GM12878 (cell line): Measurements from ENCODE around the gene PEAR1.

ENCODE experiments used
- CBX3 ChIP-seq: fragments of 200-600 bp; sonication (generic); IDR thresholded peaks from 2 replicates; pipeline ENCODE4 v1.6.1; 2016; ENCODE audit warnings: low read depth, borderline replicate concordance
- NFIC ChIP-seq: IDR thresholded peaks from 2 replicates; pipeline ENCODE4 v1.6.1; 2012; ENCODE audit warnings: low read depth, mild to moderate bottlenecking, inconsistent platforms, low read length, moderate library complexity
- POLR2A ChIP-seq: IDR thresholded peaks from 2 replicates; pipeline ENCODE4 v1.6.1; 2011; ENCODE audit warnings: low read depth, mild to moderate bottlenecking, low read length
- RAD21 ChIP-seq: IDR thresholded peaks from 2 replicates; pipeline ENCODE4 v1.6.1; 2011; ENCODE audit warnings: mild to moderate bottlenecking, low read depth, low read length, moderate library complexity; ENCODE audit not compliant: insufficient read depth
- SMC3 ChIP-seq: IDR thresholded peaks from 2 replicates; pipeline ENCODE4 v1.6.1; 2011; ENCODE audit warnings: low read length, improper control_type of control experiment, borderline replicate concordance
- ZNF274 ChIP-seq: IDR thresholded peaks from one replicate; pipeline ENCODE4 v1.8.0; 2011; ENCODE audit not compliant: insufficient read length, insufficient read depth
- TF ChIP-seq, protein P1 (sequence below), 3 experiments: IDR thresholded peaks in 2 of 3; conservative IDR thresholded peaks in 1 of 3; 2 replicates each; pipeline ENCODE4 v1.5.1; 2011; ENCODE audit warnings: low read depth in 3 of 3, low read length in 3 of 3, mild to moderate bottlenecking in 3 of 3, control low read depth in 2 of 3, moderate library complexity in 2 of 3, inconsistent platforms in 1 of 3, mixed read lengths in 1 of 3; ENCODE audit not compliant: control insufficient read depth in 2 of 3, insufficient read depth in 1 of 3; ENCODE audit errors: extremely low read depth in 1 of 3
- TF ChIP-seq, protein P2 (sequence below): IDR thresholded peaks from 2 replicates; pipeline ENCODE4 v1.6.1; 2012; ENCODE audit warnings: mild to moderate bottlenecking, low read depth, low read length
- TF ChIP-seq, protein P3 (sequence below): IDR thresholded peaks from 2 replicates; pipeline ENCODE4 v1.6.1; 2012; ENCODE audit warnings: low read depth, low read length, improper control_type of control experiment
- TF ChIP-seq, protein P4 (sequence below): IDR thresholded peaks from 2 replicates; pipeline ENCODE4 v1.6.1; 2011; ENCODE audit warnings: mild to moderate bottlenecking, low read depth, low read length, moderate library complexity; ENCODE audit not compliant: insufficient replicate concordance
- TF ChIP-seq, protein P5 (sequence below): IDR thresholded peaks from 2 replicates; pipeline ENCODE4 v1.6.1; 2012; ENCODE audit warnings: low read depth, low read length, improper control_type of control experiment
- TF ChIP-seq, protein P6 (sequence below): fragments of 450-650 bp; formaldehyde crosslinking; IDR thresholded peaks from 2 replicates; pipeline ENCODE4 v1.5.0; 2022; ENCODE audit warnings: mild to moderate bottlenecking, missing genetic modification characterization

DNA sequence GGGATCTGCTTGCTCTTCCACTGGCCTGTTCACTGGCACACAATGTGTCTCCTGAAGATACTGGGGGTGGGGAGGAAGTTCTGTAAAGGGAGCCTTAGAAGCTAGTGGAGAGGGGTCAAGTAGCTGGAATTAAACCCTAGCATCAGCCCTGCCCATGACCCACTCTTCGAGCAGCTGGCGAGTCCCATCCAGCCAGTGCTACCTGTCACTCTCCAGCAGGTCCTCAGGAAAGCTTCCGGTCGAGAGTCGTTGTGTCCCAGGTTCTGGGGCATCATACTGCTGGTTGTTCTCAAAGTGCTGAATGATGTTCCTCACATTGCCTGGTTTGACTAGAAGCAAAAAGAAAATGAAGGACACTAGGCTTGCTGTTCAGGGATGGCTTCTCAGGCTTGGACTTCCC lies 57.9 kb downstream of the PEAR1 start:
- TF ChIP-seq, protein P1, sequence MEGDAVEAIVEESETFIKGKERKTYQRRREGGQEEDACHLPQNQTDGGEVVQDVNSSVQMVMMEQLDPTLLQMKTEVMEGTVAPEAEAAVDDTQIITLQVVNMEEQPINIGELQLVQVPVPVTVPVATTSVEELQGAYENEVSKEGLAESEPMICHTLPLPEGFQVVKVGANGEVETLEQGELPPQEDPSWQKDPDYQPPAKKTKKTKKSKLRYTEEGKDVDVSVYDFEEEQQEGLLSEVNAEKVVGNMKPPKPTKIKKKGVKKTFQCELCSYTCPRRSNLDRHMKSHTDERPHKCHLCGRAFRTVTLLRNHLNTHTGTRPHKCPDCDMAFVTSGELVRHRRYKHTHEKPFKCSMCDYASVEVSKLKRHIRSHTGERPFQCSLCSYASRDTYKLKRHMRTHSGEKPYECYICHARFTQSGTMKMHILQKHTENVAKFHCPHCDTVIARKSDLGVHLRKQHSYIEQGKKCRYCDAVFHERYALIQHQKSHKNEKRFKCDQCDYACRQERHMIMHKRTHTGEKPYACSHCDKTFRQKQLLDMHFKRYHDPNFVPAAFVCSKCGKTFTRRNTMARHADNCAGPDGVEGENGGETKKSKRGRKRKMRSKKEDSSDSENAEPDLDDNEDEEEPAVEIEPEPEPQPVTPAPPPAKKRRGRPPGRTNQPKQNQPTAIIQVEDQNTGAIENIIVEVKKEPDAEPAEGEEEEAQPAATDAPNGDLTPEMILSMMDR (IDR thresholded peaks at IDR 0.05 in 2 of 3, conservative IDR thresholded peaks at IDR 0.05 in 1 of 3; ENCODE audit: control insufficient read depth in 2 of 3, extremely low read depth in 1 of 3, insufficient read depth in 1 of 3, low read depth in 3 of 3, low read length in 3 of 3), result no peak
- TF ChIP-seq, protein P2, sequence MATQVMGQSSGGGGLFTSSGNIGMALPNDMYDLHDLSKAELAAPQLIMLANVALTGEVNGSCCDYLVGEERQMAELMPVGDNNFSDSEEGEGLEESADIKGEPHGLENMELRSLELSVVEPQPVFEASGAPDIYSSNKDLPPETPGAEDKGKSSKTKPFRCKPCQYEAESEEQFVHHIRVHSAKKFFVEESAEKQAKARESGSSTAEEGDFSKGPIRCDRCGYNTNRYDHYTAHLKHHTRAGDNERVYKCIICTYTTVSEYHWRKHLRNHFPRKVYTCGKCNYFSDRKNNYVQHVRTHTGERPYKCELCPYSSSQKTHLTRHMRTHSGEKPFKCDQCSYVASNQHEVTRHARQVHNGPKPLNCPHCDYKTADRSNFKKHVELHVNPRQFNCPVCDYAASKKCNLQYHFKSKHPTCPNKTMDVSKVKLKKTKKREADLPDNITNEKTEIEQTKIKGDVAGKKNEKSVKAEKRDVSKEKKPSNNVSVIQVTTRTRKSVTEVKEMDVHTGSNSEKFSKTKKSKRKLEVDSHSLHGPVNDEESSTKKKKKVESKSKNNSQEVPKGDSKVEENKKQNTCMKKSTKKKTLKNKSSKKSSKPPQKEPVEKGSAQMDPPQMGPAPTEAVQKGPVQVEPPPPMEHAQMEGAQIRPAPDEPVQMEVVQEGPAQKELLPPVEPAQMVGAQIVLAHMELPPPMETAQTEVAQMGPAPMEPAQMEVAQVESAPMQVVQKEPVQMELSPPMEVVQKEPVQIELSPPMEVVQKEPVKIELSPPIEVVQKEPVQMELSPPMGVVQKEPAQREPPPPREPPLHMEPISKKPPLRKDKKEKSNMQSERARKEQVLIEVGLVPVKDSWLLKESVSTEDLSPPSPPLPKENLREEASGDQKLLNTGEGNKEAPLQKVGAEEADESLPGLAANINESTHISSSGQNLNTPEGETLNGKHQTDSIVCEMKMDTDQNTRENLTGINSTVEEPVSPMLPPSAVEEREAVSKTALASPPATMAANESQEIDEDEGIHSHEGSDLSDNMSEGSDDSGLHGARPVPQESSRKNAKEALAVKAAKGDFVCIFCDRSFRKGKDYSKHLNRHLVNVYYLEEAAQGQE, result no peak
- TF ChIP-seq, protein P3, sequence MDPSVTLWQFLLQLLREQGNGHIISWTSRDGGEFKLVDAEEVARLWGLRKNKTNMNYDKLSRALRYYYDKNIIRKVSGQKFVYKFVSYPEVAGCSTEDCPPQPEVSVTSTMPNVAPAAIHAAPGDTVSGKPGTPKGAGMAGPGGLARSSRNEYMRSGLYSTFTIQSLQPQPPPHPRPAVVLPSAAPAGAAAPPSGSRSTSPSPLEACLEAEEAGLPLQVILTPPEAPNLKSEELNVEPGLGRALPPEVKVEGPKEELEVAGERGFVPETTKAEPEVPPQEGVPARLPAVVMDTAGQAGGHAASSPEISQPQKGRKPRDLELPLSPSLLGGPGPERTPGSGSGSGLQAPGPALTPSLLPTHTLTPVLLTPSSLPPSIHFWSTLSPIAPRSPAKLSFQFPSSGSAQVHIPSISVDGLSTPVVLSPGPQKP, result no peak
- TF ChIP-seq, protein P4, sequence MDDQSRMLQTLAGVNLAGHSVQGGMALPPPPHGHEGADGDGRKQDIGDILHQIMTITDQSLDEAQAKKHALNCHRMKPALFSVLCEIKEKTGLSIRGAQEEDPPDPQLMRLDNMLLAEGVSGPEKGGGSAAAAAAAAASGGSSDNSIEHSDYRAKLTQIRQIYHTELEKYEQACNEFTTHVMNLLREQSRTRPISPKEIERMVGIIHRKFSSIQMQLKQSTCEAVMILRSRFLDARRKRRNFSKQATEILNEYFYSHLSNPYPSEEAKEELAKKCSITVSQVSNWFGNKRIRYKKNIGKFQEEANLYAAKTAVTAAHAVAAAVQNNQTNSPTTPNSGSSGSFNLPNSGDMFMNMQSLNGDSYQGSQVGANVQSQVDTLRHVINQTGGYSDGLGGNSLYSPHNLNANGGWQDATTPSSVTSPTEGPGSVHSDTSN, result no peak
- TF ChIP-seq ZNF274 (no peak), POLR2A (no peak), CBX3 (no peak), NFIC (no peak), SMC3 (no peak), RAD21 (no peak)
- TF ChIP-seq, protein P5, sequence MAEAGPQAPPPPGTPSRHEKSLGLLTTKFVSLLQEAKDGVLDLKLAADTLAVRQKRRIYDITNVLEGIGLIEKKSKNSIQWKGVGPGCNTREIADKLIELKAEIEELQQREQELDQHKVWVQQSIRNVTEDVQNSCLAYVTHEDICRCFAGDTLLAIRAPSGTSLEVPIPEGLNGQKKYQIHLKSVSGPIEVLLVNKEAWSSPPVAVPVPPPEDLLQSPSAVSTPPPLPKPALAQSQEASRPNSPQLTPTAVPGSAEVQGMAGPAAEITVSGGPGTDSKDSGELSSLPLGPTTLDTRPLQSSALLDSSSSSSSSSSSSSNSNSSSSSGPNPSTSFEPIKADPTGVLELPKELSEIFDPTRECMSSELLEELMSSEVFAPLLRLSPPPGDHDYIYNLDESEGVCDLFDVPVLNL, result no peak
- TF ChIP-seq, protein P6, sequence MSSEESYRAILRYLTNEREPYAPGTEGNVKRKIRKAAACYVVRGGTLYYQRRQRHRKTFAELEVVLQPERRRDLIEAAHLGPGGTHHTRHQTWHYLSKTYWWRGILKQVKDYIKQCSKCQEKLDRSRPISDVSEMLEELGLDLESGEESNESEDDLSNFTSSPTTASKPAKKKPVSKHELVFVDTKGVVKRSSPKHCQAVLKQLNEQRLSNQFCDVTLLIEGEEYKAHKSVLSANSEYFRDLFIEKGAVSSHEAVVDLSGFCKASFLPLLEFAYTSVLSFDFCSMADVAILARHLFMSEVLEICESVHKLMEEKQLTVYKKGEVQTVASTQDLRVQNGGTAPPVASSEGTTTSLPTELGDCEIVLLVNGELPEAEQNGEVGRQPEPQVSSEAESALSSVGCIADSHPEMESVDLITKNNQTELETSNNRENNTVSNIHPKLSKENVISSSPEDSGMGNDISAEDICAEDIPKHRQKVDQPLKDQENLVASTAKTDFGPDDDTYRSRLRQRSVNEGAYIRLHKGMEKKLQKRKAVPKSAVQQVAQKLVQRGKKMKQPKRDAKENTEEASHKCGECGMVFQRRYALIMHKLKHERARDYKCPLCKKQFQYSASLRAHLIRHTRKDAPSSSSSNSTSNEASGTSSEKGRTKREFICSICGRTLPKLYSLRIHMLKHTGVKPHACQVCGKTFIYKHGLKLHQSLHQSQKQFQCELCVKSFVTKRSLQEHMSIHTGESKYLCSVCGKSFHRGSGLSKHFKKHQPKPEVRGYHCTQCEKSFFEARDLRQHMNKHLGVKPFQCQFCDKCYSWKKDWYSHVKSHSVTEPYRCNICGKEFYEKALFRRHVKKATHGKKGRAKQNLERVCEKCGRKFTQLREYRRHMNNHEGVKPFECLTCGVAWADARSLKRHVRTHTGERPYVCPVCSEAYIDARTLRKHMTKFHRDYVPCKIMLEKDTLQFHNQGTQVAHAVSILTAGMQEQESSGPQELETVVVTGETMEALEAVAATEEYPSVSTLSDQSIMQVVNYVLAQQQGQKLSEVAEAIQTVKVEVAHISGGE (CRISPR knock-in tag), result no peak
